HCT116 (cell line): ENCODE results near the gene LRP1. TPM values are rescaled to one million over a fixed set of nuclear protein-coding genes. Genes with fewer than 3 reads are reported as not detected.

Experiments
- ATAC-seq: fragments of 200-7000 bp; cut with Tn5 transposase; 2 replicates; pipeline ENCODE4 v1.9.1; 2020; ENCODE audit warnings: mild to moderate bottlenecking, moderate library complexity
- BruUV-seq: library from RNA; stranded (reverse); fragments of 400-500 nt; replicated peaks from 2 replicates; lab custom pipeline; 2021; lab: Mats Ljungman, UMichigan
- CTCF ChIA-PET: fragments of 300-600 bp; sonication (Branson Sonifier 250); formaldehyde crosslinking; loops from one replicate; lab custom pipeline; 2021; ENCODE audit warnings: antibody characterized with exemption; lab: Charles Lee
- POLR2A ChIA-PET: fragments of 300-600, 350-600 bp; sonication (Branson Sonifier 250); formaldehyde crosslinking; loops from one replicate; lab custom pipeline; 2021; ENCODE audit warnings: antibody characterized with exemption; lab: Charles Lee
- RAD21 ChIA-PET, 2 experiments: fragments of 300-600 bp; sonication (Branson Sonifier 250); formaldehyde crosslinking; loops; one replicate each; lab custom pipeline; 2023; ENCODE audit warnings: low total read pairs in 2 of 2; ENCODE audit not compliant: uncharacterized antibody in 2 of 2, unreplicated experiment in 2 of 2, low non-redundant PET in 1 of 2; lab: Charles Lee
- DNase-seq: peaks from one replicate; pipeline ENCODE4 v3.0.0-alpha.2; 2010; ENCODE audit warnings: low read depth, low spot score
- H2AFZ ChIP-seq: fragments of 200-600 bp; shearing (Covaris generic), sonication (generic); 2 replicates; pipeline ENCODE4 v1.6.1; 2017; ENCODE audit warnings: low read depth, mixed run types, mixed read lengths, antibody characterized with exemption, low read length; ENCODE audit not compliant: poor library complexity, severe bottlenecking
- H3K27ac ChIP-seq: 2 replicates; pipeline ENCODE4 v1.5.1; 2012; ENCODE audit warnings: low read depth, low read length
- H3K27me3 ChIP-seq: fragments of 200-600 bp; sonication (generic); 2 replicates; pipeline ENCODE4 v1.6.1; 2016; ENCODE audit warnings: mixed run types, low read length, mixed read lengths; ENCODE audit not compliant: insufficient read depth
- H3K36me3 ChIP-seq, 2 experiments: fragments of 200-500 bp in 1 of 2; fragments of 200-600 bp in 1 of 2; sonication (Bioruptor generic) in 1 of 2; sonication (generic) in 1 of 2; 2 replicates each; pipeline versions ENCODE4 v1.5.1 to v1.6.1; 2014 to 2016; ENCODE audit warnings: low read length in 2 of 2, inconsistent platforms in 1 of 2, mixed read lengths in 1 of 2, mixed run types in 1 of 2; ENCODE audit not compliant: insufficient read depth in 2 of 2, control insufficient read depth in 1 of 2
- H3K4me1 ChIP-seq, 2 experiments: fragments of 200-600 bp in 1 of 2; sonication (generic) in 1 of 2; 2 replicates each; pipeline versions ENCODE4 v1.5.1 to v1.6.1; 2012 to 2017; ENCODE audit warnings: low read length in 2 of 2, inconsistent platforms in 1 of 2, mild to moderate bottlenecking in 1 of 2, mixed read lengths in 1 of 2, mixed run types in 1 of 2, moderate library complexity in 1 of 2; ENCODE audit not compliant: insufficient read depth in 2 of 2, control insufficient read depth in 1 of 2
- H3K4me2 ChIP-seq: fragments of 200-600 bp; sonication (generic); 2 replicates; pipeline ENCODE4 v1.6.1; 2017; ENCODE audit warnings: mixed run types, low read length, mixed read lengths
- H3K4me3 ChIP-seq, 2 experiments: fragments of 200-600 bp in 1 of 2; sonication (generic) in 1 of 2; replicated peaks in 1 of 2; 2 replicates each; pipeline ENCODE4 v1.5.1; 2011 to 2016; ENCODE audit warnings: low read length in 2 of 2, control low read depth in 1 of 2, low read depth in 1 of 2, mild to moderate bottlenecking in 1 of 2, mixed read lengths in 1 of 2, mixed run types in 1 of 2
- H3K79me2 ChIP-seq: fragments of 200-600 bp; sonication (generic); 2 replicates; pipeline ENCODE4 v1.6.1; 2017; ENCODE audit warnings: mild to moderate bottlenecking, mixed run types, low read length, moderate library complexity, mixed read lengths; ENCODE audit not compliant: insufficient read depth
- H3K9ac ChIP-seq: fragments of 200-600 bp; sonication (generic); 2 replicates; pipeline ENCODE4 v1.6.1; 2016; ENCODE audit warnings: low read length, mixed read lengths
- H3K9me2 ChIP-seq: fragments of 200-600 bp; sonication (generic), shearing (Covaris generic); 2 replicates; pipeline ENCODE4 v1.6.1; 2017; ENCODE audit warnings: mixed run types, mild to moderate bottlenecking, moderate library complexity; ENCODE audit not compliant: insufficient read depth
- H3K9me3 ChIP-seq, 2 experiments: fragments of 200-500 bp in 1 of 2; fragments of 200-600 bp in 1 of 2; sonication (Bioruptor generic) in 1 of 2; sonication (generic) in 1 of 2; 2 replicates each; pipeline ENCODE4 v1.6.1; 2014 to 2017; ENCODE audit warnings: low read length in 2 of 2, mixed read lengths in 2 of 2, inconsistent platforms in 1 of 2, low read depth in 1 of 2, mild to moderate bottlenecking in 1 of 2, mixed run types in 1 of 2, moderate library complexity in 1 of 2; ENCODE audit not compliant: control insufficient read depth in 1 of 2, insufficient read depth in 1 of 2
- H4K20me1 ChIP-seq: fragments of 200-600 bp; sonication (generic), shearing (Covaris generic); 2 replicates; pipeline ENCODE4 v1.6.1; 2017; ENCODE audit warnings: mixed run types, mild to moderate bottlenecking, moderate library complexity; ENCODE audit not compliant: insufficient read depth
- EGR1 ChIP-seq: IDR thresholded peaks from 2 replicates; pipeline ENCODE4 v1.6.1; 2012; ENCODE audit warnings: low read depth
- EZH2phosphoT487 ChIP-seq: fragments of 200-600 bp; IDR thresholded peaks from 2 replicates; pipeline ENCODE4 v1.6.1; 2018; ENCODE audit warnings: antibody characterized with exemption, borderline replicate concordance
- FOSL1 ChIP-seq: IDR thresholded peaks from 2 replicates; pipeline ENCODE4 v1.6.1; 2012; ENCODE audit warnings: low read depth
- POLR2AphosphoS5 ChIP-seq: IDR thresholded peaks from 2 replicates; pipeline ENCODE4 v1.6.1; 2011; ENCODE audit warnings: mild to moderate bottlenecking, low read depth, low read length, moderate library complexity
- REST ChIP-seq: IDR thresholded peaks from 2 replicates; pipeline ENCODE4 v1.6.1; 2012; ENCODE audit warnings: low read depth
- SIN3A ChIP-seq: IDR thresholded peaks from 2 replicates; pipeline ENCODE4 v1.6.1; 2012; ENCODE audit warnings: low read depth
- SP1 ChIP-seq: IDR thresholded peaks from 2 replicates; pipeline ENCODE4 v1.6.1; 2012; ENCODE audit warnings: low read depth
- intact Hi-C: fragments of 100-400 bp; cut with micrococcal nuclease; formaldehyde crosslinking; loops from 2 replicates; pipeline ENCODE4 v1.10.0; 2022
- total RNA-seq: library from RNA; stranded (reverse); gene quantifications from one replicate; pipeline ENCODE4 v1.2.1, GENCODE V29; 2021; ENCODE audit not compliant: unreplicated experiment

LRP1 gene
- total RNA-seq, 1 experiment from 2014 or later: 12.0 TPM

GRCh38 chr12:57145460-57146059, 17.3 kb downstream of the LRP1 start:
- TF ChIP-seq EGR1 (no peak), POLR2AphosphoS5 (no peak), EZH2phosphoT487 (no peak), FOSL1 (no peak), SIN3A (no peak), REST (no peak), SP1 (no peak)
- Histone ChIP-seq H3K4me3 (no peak overlapping the region), H3K36me3 (peaks cover 0 to 14% of the 10 kb centered on the region in 2 experiments; a peak in 2 of 4 replicates), H3K27me3 (no peaks in the 10 kb centered on the region), H3K4me1 (no peaks in the 10 kb centered on the region), H3K9me2 (no peaks in the 10 kb centered on the region), H2AFZ (no peak overlapping the region), H3K9me3 (no peaks in the 10 kb centered on the region), H3K79me2 (no peaks in the 10 kb centered on the region), H4K20me1 (no peaks in the 10 kb centered on the region), H3K27ac (no peak overlapping the region), H3K4me2 (no peak overlapping the region), H3K9ac (no peak overlapping the region)
- CTCF ChIA-PET: no interaction called here
- intact Hi-C loops: no loop called here
- ATAC-seq (no peak), DNase-seq (no peak)
- BruUV-seq: no TSS peak
- POLR2A ChIA-PET: no interaction called here
- RAD21 ChIA-PET: no interaction called here
